WTC11 (cell line): ENCODE measurements around the gene BICDL1.

ENCODE experiments used
- CREB1 ChIP-seq: sonication (generic); formaldehyde crosslinking; IDR thresholded peaks from 2 replicates; pipeline ENCODE4 v1.8.0; 2023; ENCODE audit warnings: mild to moderate bottlenecking, missing genetic modification reagents
- E2F5 ChIP-seq: sonication (generic); formaldehyde crosslinking; IDR thresholded peaks from 2 replicates; pipeline ENCODE4 v1.8.1; 2022; ENCODE audit warnings: mild to moderate bottlenecking, moderate library complexity, missing genetic modification reagents
- MAX ChIP-seq: sonication (generic); formaldehyde crosslinking; IDR thresholded peaks from 2 replicates; pipeline ENCODE4 v1.8.0; 2022; ENCODE audit warnings: mild to moderate bottlenecking, missing genetic modification reagents
- NFYB ChIP-seq: sonication (generic); formaldehyde crosslinking; conservative IDR thresholded peaks from 2 replicates; pipeline ENCODE4 v1.8.0; 2022; ENCODE audit warnings: low read depth, missing genetic modification reagents
- NR3C1 ChIP-seq: sonication (generic); formaldehyde crosslinking; conservative IDR thresholded peaks from 2 replicates; pipeline ENCODE4 v1.8.1; 2023; ENCODE audit warnings: low read depth, mild to moderate bottlenecking, missing genetic modification reagents
- STAT6 ChIP-seq: sonication (generic); formaldehyde crosslinking; conservative IDR thresholded peaks from 2 replicates; pipeline ENCODE4 v1.8.1; 2023; ENCODE audit warnings: mild to moderate bottlenecking, low read depth, missing genetic modification reagents, moderate library complexity
- TEAD4 ChIP-seq: sonication (generic); formaldehyde crosslinking; IDR thresholded peaks from 2 replicates; pipeline ENCODE4 v1.8.0; 2022; ENCODE audit warnings: mild to moderate bottlenecking, missing genetic modification reagents
- ZNF121 ChIP-seq: sonication (generic); formaldehyde crosslinking; IDR thresholded peaks from 2 replicates; pipeline ENCODE4 v1.8.0; 2023; ENCODE audit warnings: missing genetic modification reagents
- ZNF138 ChIP-seq: sonication (generic); formaldehyde crosslinking; conservative IDR thresholded peaks from 2 replicates; pipeline ENCODE4 v1.8.1; 2022; ENCODE audit warnings: mild to moderate bottlenecking, moderate library complexity, missing genetic modification reagents
- ZNF416 ChIP-seq: fragments of 250-450 bp; sonication (Bioruptor Pico); IDR thresholded peaks from 2 replicates; pipeline ENCODE4 v1.9.0; 2021; ENCODE audit warnings: mild to moderate bottlenecking, inconsistent platforms
- ZNF532 ChIP-seq: fragments of 250-450 bp; sonication (Bioruptor Pico); IDR thresholded peaks from 2 replicates; pipeline ENCODE4 v1.9.0; 2021; ENCODE audit warnings: mild to moderate bottlenecking, borderline replicate concordance
- TF ChIP-seq, protein P1 (sequence below): sonication (generic); formaldehyde crosslinking; IDR thresholded peaks from 2 replicates; pipeline ENCODE4 v1.8.1; 2022; ENCODE audit warnings: missing genetic modification reagents, borderline replicate concordance
- TF ChIP-seq, protein P2 (sequence below): fragments of 200-600 bp; IDR thresholded peaks from 2 replicates; pipeline ENCODE4 v1.8.0; 2022; ENCODE audit warnings: antibody characterized with exemption
- TF ChIP-seq, protein P3 (sequence below): sonication (generic); formaldehyde crosslinking; IDR thresholded peaks from 2 replicates; pipeline ENCODE4 v1.8.1; 2022; ENCODE audit warnings: mild to moderate bottlenecking, missing genetic modification reagents, moderate library complexity, borderline replicate concordance

DNA sequence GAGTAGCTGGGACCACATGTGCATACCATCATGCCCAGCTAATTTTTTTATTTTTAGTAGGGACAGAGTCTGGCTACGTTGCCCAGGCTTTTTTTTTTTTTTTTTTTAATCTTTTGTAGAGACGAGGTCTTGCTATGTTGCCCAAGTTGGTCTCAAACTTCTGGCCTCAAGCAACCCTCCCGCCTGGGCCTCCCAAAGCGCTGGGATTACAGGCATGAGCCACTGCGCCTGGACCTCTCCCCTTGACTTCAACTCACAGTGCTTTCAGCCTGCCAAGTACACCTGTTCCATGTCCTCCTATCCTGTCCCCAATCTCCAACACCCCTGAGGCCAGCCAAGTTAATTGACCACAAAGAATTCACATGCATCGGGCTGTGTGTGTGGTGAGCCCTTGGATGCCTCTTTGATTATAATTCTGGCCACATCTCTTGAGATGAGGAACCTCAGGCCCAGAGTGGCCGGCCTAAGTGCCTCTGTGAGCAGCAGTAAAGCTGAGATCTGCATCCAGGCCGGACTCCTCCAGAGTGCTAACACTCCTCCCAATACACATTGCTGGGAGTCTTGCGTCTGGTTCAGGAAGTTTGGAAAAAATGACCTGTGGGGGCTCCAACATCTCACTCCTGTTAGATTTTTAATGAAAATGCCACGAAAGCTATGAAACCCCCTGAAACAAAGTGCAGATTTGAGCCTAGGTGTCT, 120.7 kb downstream of the BICDL1 start:
- TF ChIP-seq, protein P1, sequence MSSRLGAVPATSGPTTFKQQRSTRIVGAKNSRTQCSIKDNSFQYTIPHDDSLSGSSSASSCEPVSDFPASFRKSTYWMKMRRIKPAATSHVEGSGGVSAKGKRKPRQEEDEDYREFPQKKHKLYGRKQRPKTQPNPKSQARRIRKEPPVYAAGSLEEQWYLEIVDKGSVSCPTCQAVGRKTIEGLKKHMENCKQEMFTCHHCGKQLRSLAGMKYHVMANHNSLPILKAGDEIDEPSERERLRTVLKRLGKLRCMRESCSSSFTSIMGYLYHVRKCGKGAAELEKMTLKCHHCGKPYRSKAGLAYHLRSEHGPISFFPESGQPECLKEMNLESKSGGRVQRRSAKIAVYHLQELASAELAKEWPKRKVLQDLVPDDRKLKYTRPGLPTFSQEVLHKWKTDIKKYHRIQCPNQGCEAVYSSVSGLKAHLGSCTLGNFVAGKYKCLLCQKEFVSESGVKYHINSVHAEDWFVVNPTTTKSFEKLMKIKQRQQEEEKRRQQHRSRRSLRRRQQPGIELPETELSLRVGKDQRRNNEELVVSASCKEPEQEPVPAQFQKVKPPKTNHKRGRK (CRISPR knock-in tag), result no peak
- TF ChIP-seq, protein P2, sequence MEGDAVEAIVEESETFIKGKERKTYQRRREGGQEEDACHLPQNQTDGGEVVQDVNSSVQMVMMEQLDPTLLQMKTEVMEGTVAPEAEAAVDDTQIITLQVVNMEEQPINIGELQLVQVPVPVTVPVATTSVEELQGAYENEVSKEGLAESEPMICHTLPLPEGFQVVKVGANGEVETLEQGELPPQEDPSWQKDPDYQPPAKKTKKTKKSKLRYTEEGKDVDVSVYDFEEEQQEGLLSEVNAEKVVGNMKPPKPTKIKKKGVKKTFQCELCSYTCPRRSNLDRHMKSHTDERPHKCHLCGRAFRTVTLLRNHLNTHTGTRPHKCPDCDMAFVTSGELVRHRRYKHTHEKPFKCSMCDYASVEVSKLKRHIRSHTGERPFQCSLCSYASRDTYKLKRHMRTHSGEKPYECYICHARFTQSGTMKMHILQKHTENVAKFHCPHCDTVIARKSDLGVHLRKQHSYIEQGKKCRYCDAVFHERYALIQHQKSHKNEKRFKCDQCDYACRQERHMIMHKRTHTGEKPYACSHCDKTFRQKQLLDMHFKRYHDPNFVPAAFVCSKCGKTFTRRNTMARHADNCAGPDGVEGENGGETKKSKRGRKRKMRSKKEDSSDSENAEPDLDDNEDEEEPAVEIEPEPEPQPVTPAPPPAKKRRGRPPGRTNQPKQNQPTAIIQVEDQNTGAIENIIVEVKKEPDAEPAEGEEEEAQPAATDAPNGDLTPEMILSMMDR, result no peak
- no peak for TF ChIP-seq E2F5 (CRISPR knock-in tag)
- no peak for TF ChIP-seq ZNF532
- TF ChIP-seq CREB1 (CRISPR knock-in tag), result no peak
- TF ChIP-seq NFYB (CRISPR knock-in tag), result no peak
- no peak for TF ChIP-seq ZNF138 (CRISPR knock-in tag)
- TF ChIP-seq, protein P3, sequence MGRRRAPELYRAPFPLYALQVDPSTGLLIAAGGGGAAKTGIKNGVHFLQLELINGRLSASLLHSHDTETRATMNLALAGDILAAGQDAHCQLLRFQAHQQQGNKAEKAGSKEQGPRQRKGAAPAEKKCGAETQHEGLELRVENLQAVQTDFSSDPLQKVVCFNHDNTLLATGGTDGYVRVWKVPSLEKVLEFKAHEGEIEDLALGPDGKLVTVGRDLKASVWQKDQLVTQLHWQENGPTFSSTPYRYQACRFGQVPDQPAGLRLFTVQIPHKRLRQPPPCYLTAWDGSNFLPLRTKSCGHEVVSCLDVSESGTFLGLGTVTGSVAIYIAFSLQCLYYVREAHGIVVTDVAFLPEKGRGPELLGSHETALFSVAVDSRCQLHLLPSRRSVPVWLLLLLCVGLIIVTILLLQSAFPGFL (CRISPR knock-in tag), result no peak
- no peak for TF ChIP-seq TEAD4 (CRISPR knock-in tag)
- TF ChIP-seq NR3C1 (CRISPR knock-in tag), result no peak
- TF ChIP-seq STAT6 (CRISPR knock-in tag), result no peak
- no peak for TF ChIP-seq MAX (CRISPR knock-in tag)
- no peak; the same call in 1 of the 2 replicates for TF ChIP-seq ZNF121 (CRISPR knock-in tag)
- TF ChIP-seq ZNF416 (CRISPR knock-in tag), result no peak
